Hepatocyte (in vitro differentiated cells): ENCODE results near the gene MAPK4.

Experiments
- CTCF ChIP-seq: fragments of 200-600 bp; sonication (generic); IDR thresholded peaks from 2 replicates; pipeline ENCODE4 v1.5.1; 2016; ENCODE audit warnings: antibody characterized with exemption, mild to moderate bottlenecking; ENCODE audit not compliant: poor library complexity
- EZH2 ChIP-seq: fragments of 200-600 bp; sonication (generic); IDR thresholded peaks from 2 replicates; pipeline ENCODE4 v1.6.1; 2016; ENCODE audit warnings: antibody characterized with exemption, mild to moderate bottlenecking, borderline replicate concordance
- EZH2phosphoT487 ChIP-seq: fragments of 200-600 bp; sonication (generic); IDR thresholded peaks from one replicate; pipeline ENCODE4 v1.6.1; 2018; ENCODE audit warnings: antibody characterized with exemption, mild to moderate bottlenecking, low read depth, moderate library complexity; ENCODE audit not compliant: unreplicated experiment, severe bottlenecking

- TF ChIP-seq CTCF (no peak), EZH2 (no peak), EZH2phosphoT487 (no peak)
Observed at GRCh38 chr18:50711386-50711785, 151.5 kb downstream of the MAPK4 start.
